IMR-90 (cell line): ENCODE results near the gene COL11A2.

Experiments
- BHLHE40 ChIP-seq: fragments of 150-350 bp; IDR thresholded peaks from 2 replicates; pipeline ENCODE4 v1.6.1; 2016; ENCODE audit warnings: mild to moderate bottlenecking, low read depth, low read length
- CHD1 ChIP-seq: IDR thresholded peaks from 2 replicates; pipeline ENCODE4 v1.6.1; 2012; ENCODE audit warnings: low read depth, low read length, improper control_type of control experiment
- MAFK ChIP-seq: IDR thresholded peaks from 2 replicates; pipeline ENCODE4 v1.6.1; 2012; ENCODE audit warnings: low read depth, low read length, improper control_type of control experiment
- MAZ ChIP-seq: IDR thresholded peaks from 2 replicates; pipeline ENCODE4 v1.6.1; 2012; ENCODE audit warnings: low read depth, mild to moderate bottlenecking, low read length, improper control_type of control experiment, moderate library complexity, borderline replicate concordance
- MXI1 ChIP-seq: IDR thresholded peaks from 2 replicates; pipeline ENCODE4 v1.6.1; 2012; ENCODE audit warnings: low read depth, mild to moderate bottlenecking, low read length, moderate library complexity, borderline replicate concordance
- POLR2A ChIP-seq: IDR thresholded peaks from 2 replicates; pipeline ENCODE4 v1.6.1; 2012; ENCODE audit warnings: mild to moderate bottlenecking, low read depth, low read length
- RAD21 ChIP-seq: IDR thresholded peaks from 2 replicates; pipeline ENCODE4 v1.6.1; 2012; ENCODE audit warnings: low read length, improper control_type of control experiment
- RFX5 ChIP-seq: IDR thresholded peaks from 2 replicates; pipeline ENCODE4 v1.8.0; 2012; ENCODE audit warnings: low read depth, mild to moderate bottlenecking, low read length, moderate library complexity
- SMC3 ChIP-seq: fragments of 150-350 bp; IDR thresholded peaks from 2 replicates; pipeline ENCODE4 v1.6.1; 2016; ENCODE audit warnings: low read depth, mild to moderate bottlenecking, antibody characterized with exemption, low read length, moderate library complexity
- TF ChIP-seq, protein P1 (sequence below): fragments of 150-350 bp; IDR thresholded peaks from 2 replicates; pipeline ENCODE4 v1.6.1; 2017; ENCODE audit warnings: mild to moderate bottlenecking, antibody characterized with exemption, low read length, low read depth
- TF ChIP-seq, protein P2 (sequence below): conservative IDR thresholded peaks from 2 replicates; pipeline ENCODE4 v1.5.1; 2012; ENCODE audit warnings: mild to moderate bottlenecking, low read depth, low read length, improper control_type of control experiment
- TF ChIP-seq, protein P3 (sequence below): fragments of 150-350 bp; IDR thresholded peaks from 2 replicates; pipeline ENCODE4 v1.6.1; 2016; ENCODE audit warnings: low read depth, mild to moderate bottlenecking, low read length, moderate library complexity, borderline replicate concordance

DNA sequence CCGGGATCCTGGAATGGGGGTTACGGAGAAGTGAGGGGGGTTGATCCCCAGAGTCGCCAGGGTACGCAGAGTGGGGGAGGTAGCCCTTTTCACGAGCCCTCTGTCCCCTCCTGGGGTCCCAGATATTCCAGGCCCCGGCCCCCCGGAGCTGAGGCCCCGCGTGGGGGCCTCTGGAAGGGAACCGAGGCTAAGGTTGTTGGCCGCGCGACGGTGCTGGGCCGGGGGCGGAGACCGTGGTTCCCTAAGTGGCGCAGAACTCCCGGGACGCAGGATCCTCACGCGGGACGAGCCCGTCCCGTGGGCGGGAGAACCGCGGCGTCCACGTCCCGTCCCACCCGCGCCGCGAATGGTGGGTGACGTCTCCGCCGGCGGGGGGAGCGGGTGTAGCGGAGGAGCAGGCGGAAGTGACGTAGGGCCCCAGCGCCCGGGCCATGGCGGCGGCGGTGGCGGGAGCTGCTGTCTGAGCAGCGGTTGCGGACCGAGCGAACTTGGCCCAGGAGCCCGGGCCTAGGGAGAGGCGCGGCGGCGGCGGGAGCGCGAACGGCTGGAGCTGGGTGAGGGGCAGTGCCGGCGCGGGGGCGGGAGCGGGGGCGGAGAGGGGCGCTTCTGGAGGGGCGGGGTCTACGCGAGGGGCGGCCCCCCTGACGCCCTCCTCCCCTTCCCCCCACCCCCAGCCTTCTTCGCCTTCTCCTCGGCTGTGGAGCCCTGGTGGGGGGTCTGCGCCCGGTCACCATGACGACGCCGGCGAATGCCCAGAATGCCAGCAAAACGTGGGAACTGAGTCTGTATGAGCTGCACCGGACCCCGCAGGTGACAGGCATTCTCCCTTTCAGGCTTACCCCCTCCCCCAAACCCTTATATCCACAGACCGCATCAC lies 16.1 kb upstream of the COL11A2 start, which contains the start of gene RING1:
- TF ChIP-seq, protein P1, sequence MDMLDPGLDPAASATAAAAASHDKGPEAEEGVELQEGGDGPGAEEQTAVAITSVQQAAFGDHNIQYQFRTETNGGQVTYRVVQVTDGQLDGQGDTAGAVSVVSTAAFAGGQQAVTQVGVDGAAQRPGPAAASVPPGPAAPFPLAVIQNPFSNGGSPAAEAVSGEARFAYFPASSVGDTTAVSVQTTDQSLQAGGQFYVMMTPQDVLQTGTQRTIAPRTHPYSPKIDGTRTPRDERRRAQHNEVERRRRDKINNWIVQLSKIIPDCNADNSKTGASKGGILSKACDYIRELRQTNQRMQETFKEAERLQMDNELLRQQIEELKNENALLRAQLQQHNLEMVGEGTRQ = no peak
- TF ChIP-seq, protein P2, sequence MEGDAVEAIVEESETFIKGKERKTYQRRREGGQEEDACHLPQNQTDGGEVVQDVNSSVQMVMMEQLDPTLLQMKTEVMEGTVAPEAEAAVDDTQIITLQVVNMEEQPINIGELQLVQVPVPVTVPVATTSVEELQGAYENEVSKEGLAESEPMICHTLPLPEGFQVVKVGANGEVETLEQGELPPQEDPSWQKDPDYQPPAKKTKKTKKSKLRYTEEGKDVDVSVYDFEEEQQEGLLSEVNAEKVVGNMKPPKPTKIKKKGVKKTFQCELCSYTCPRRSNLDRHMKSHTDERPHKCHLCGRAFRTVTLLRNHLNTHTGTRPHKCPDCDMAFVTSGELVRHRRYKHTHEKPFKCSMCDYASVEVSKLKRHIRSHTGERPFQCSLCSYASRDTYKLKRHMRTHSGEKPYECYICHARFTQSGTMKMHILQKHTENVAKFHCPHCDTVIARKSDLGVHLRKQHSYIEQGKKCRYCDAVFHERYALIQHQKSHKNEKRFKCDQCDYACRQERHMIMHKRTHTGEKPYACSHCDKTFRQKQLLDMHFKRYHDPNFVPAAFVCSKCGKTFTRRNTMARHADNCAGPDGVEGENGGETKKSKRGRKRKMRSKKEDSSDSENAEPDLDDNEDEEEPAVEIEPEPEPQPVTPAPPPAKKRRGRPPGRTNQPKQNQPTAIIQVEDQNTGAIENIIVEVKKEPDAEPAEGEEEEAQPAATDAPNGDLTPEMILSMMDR = no peak
- TF ChIP-seq, protein P3, sequence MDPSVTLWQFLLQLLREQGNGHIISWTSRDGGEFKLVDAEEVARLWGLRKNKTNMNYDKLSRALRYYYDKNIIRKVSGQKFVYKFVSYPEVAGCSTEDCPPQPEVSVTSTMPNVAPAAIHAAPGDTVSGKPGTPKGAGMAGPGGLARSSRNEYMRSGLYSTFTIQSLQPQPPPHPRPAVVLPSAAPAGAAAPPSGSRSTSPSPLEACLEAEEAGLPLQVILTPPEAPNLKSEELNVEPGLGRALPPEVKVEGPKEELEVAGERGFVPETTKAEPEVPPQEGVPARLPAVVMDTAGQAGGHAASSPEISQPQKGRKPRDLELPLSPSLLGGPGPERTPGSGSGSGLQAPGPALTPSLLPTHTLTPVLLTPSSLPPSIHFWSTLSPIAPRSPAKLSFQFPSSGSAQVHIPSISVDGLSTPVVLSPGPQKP = no peak
- TF ChIP-seq POLR2A (peak; percentile 86), RFX5 (no peak), MAZ (peak; percentile 92), BHLHE40 (no peak), RAD21 (no peak), MAFK (no peak), SMC3 (no peak), MXI1 (0 out of 2 replicates have a peak, but pooled peaks have one; percentile 37), CHD1 (no peak)
